Retinal pigment epithelial cell (primary cell): ENCODE results near the gene CDK12.
"Not testable (repeated sequence)": the region's sequence is repeated elsewhere in the genome, so short reads cannot be mapped to it uniquely, and the experiment has no call there.

Experiments
- DNase-seq: peaks from one replicate; pipeline ENCODE4 v3.0.0-alpha.2; 2010; ENCODE audit warnings: low read depth
- H3K4me3 ChIP-seq: 2 replicates; pipeline ENCODE4 v1.5.1; 2011; ENCODE audit warnings: mild to moderate bottlenecking, low read length, control low read depth, moderate library complexity
- TF ChIP-seq, protein P1 (sequence below): conservative IDR thresholded peaks from 2 replicates; pipeline ENCODE4 v1.5.1; 2011; ENCODE audit warnings: low read depth, low read length, control low read depth, inconsistent platforms

The CDK12 gene

DNA sequence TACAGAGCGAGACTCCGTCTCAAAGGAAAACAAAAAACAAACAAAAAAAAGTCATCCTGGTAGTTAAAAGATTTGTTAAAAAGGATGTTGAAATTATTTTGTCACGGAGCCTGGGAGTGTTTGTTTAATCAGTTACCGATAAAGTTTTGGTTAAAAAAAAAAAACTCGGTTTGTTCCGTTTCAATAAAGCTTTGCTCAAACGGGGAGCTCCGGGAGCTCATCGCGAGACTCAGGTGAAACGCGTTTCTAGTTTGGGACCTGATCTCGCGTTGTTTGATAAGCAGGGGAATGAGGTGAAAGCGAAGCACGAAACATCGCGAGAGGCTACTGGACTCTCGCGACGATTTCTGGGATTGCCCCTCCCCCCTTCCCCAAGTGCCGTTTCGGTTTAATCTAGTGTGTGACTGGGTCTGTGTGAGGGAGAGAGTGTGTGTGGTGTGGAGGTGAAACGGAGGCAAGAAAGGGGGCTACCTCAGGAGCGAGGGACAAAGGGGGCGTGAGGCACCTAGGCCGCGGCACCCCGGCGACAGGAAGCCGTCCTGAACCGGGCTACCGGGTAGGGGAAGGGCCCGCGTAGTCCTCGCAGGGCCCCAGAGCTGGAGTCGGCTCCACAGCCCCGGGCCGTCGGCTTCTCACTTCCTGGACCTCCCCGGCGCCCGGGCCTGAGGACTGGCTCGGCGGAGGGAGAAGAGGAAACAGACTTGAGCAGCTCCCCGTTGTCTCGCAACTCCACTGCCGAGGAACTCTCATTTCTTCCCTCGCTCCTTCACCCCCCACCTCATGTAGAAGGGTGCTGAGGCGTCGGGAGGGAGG, at the start of gene CDK12:
Gene CDK12, plus strand, starts transcription at position 374 of the 813 bp plus-strand sequence. CDS start 586 bp downstream, outside the sequence.
- H3K4me3 ChIP-seq: peak within 1 kb of the TSS; percentile 91
- peak; percentile 98 for DNase-seq
- TF ChIP-seq, protein P1, sequence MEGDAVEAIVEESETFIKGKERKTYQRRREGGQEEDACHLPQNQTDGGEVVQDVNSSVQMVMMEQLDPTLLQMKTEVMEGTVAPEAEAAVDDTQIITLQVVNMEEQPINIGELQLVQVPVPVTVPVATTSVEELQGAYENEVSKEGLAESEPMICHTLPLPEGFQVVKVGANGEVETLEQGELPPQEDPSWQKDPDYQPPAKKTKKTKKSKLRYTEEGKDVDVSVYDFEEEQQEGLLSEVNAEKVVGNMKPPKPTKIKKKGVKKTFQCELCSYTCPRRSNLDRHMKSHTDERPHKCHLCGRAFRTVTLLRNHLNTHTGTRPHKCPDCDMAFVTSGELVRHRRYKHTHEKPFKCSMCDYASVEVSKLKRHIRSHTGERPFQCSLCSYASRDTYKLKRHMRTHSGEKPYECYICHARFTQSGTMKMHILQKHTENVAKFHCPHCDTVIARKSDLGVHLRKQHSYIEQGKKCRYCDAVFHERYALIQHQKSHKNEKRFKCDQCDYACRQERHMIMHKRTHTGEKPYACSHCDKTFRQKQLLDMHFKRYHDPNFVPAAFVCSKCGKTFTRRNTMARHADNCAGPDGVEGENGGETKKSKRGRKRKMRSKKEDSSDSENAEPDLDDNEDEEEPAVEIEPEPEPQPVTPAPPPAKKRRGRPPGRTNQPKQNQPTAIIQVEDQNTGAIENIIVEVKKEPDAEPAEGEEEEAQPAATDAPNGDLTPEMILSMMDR: no peak

DNA sequence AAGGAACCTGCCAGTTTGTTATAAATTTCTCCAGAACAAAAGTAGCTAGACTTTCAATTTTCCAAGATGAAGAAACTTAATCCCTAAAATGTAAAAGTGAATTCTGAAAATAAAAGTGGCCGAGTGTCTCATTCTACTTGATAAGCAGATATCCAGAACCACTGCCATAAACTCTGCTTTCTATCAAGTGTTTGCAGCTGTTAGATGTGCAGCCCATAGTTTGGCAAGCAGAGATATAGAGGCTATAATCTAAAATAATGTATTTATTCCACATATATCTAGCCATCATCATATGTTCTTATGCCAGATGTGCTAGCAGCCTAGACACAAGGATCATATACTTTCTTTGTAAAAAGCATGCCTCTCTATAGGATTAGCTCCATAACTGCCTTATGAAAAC, 45.1 kb upstream of the CDK12 start:
- DNase-seq: no peak
- H3K4me3 ChIP-seq: no peak overlapping the region
- TF ChIP-seq, protein P1: no peak

DNA sequence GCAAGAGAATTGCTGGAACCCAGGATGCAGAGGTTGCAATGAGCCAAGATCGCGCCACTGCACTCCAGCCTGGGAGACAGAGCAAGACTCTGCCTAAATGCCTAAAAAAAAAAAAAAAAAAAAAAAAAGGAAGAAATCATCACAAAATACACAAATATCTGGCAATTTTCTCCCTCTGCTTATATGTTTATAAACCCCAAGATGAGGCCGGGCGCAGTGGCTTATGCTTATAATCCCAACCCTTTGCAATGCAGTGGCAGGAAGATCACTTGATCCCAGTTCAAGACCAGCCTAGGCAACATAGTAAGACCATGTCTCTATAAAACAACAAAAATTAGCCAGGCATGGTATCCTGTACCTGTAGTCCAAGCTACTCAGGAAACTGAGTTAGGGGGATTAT, 31.7 kb upstream of the CDK12 start:
- TF ChIP-seq, protein P1: no peak
- H3K4me3 ChIP-seq: no peak overlapping the region
- no peak for DNase-seq

DNA sequence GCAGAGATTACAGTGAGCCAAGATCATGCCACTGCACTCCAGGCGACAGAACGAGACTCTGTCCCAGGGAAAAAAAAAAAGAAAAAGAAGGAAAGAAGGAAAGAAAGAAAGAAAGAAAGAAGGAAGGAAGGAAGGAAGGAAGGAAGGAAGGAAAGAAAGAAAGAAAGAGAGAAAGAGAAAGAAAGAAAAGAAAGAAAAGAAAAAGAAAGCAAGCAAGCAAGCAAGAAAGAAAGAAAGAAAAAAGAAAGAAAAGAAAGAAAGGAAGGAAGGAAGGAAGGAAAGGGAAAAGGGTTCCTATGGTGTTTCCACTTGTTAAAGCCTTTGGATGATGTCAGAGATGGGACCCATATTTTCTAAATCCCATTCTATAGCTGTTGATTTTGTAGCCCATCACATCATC, 21.4 kb upstream of the CDK12 start:
- not testable (repeated sequence) for DNase-seq, H3K4me3 ChIP-seq

DNA sequence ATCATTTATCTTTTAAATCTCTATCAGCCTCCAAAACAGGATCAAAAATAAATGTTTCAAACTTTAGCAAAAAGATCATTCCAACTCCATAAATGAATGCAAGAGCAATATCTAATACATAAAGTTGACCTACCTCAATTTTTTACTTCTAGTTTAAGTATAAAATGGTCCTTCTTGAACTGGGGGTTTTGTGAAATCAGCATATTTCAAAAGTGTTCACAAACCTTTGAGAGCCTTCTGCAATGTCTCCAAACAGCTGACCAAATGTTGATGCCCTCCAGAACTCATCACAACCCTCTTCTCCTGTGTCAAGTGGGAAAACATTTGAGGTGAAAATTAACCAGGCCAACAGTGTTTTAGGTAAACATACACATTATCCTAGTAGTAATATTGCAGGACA, 18.0 kb upstream of the CDK12 start:
- DNase-seq: no peak
- TF ChIP-seq, protein P1: no peak

DNA sequence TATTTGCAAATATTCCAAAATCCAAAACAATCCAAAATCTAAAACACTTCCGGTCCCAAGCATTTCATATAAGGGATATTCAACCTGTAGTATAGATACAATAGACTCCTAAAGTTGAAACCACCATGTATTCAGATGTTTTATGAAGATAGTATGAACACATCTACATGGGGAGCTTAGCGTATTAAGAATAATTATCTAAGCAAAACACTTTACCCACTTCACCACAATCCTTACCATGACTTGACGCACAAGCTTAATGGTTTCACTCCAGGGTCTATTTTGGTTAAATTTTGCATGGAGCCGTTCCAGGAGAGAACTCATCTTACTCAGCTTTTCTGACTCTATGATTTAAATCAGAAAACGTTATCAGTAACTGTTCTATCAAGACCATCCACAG, 13.7 kb upstream of the CDK12 start:
- TF ChIP-seq, protein P1: no peak
- no peak overlapping the region for H3K4me3 ChIP-seq

More for the DNA sequence above, 18.0 kb upstream of the CDK12 start:
- H3K4me3 ChIP-seq: no peak overlapping the region

DNA sequence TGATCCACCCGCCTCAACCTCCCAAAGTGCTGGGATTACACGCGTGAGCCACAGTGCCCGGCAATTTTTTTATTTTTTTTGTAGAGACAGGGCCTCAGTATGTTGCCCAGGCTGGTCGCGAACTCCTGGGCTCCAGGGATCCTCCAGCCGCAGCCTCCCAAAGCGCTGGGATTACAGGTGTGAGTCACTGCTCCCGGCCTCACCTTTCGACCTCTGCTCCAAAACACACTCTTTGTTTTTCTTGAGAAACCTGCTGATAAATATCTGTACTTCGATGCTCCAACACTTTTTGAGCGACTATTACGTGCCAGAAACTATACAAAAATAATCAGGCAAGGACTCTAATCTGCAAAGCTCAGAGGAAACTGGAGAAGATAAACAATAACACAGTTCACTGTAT, 11.2 kb upstream of the CDK12 start:
- H3K4me3 ChIP-seq: peak overlapping the region; percentile 73
- TF ChIP-seq, protein P1: no peak

More for the DNA sequence above, 13.7 kb upstream of the CDK12 start:
- DNase-seq: no peak

More for the DNA sequence above, 11.2 kb upstream of the CDK12 start:
- no peak for DNase-seq
